Nephron (organoid): Measurements from ENCODE around the gene TTC16.
A peak's percentile ranks its signal among the peaks of the same experiment; 100 is the strongest.
"Not testable (repeated sequence)": the region's sequence is repeated elsewhere in the genome, so short reads cannot be mapped to it uniquely, and the experiment has no call there.

Experiments used
- H3K27ac Mint-ChIP-seq, 3 experiments: 2 replicates each; pipeline ENCODE4 v1.8.0; 2020; ENCODE audit warnings: mixed read lengths in 3 of 3, mild to moderate bottlenecking in 2 of 3, moderate library complexity in 1 of 3
- H3K27me3 Mint-ChIP-seq: 2 replicates; pipeline ENCODE4 v1.8.0; 2021; ENCODE audit warnings: low read depth, mild to moderate bottlenecking, moderate library complexity, mixed read lengths
- H3K36me3 Mint-ChIP-seq: 2 replicates; pipeline ENCODE4 v1.8.0; 2020; ENCODE audit warnings: low read depth, mixed read lengths
- H3K4me1 Mint-ChIP-seq: 2 replicates; pipeline ENCODE4 v1.8.0; 2020; ENCODE audit warnings: mixed read lengths
- H3K4me3 Mint-ChIP-seq, 3 experiments: 2 replicates each; pipeline ENCODE4 v1.8.0; 2020; ENCODE audit warnings: mild to moderate bottlenecking in 3 of 3, mixed read lengths in 3 of 3, moderate library complexity in 2 of 3
- H3K9me3 Mint-ChIP-seq: 2 replicates; pipeline ENCODE4 v1.8.0; 2020; ENCODE audit warnings: mixed read lengths
- TF ChIP-seq, protein P1 (sequence below), 3 experiments: fragments of 200-600 bp; sonication (generic); IDR thresholded peaks; one replicate each; pipeline ENCODE4 v1.5.0; 2021; ENCODE audit warnings: antibody characterized with exemption in 3 of 3; ENCODE audit not compliant: unreplicated experiment in 3 of 3

TTC16 gene

GRCh38 chr9:127753148-127753547 lies 37.3 kb downstream of the TTC16 start:
- Mint-ChIP-seq H3K27me3 (peaks cover 52% of the 10 kb centered on the region), H3K4me1 (peaks cover 5% of the 10 kb centered on the region), H3K36me3 (peaks cover 10% of the 10 kb centered on the region), H3K27ac (no peak overlapping the region), H3K4me3 (peak overlapping the region; percentile 32 to 72 (median 65)), H3K9me3 (no peaks in the 10 kb centered on the region)
- TF ChIP-seq, protein P1, sequence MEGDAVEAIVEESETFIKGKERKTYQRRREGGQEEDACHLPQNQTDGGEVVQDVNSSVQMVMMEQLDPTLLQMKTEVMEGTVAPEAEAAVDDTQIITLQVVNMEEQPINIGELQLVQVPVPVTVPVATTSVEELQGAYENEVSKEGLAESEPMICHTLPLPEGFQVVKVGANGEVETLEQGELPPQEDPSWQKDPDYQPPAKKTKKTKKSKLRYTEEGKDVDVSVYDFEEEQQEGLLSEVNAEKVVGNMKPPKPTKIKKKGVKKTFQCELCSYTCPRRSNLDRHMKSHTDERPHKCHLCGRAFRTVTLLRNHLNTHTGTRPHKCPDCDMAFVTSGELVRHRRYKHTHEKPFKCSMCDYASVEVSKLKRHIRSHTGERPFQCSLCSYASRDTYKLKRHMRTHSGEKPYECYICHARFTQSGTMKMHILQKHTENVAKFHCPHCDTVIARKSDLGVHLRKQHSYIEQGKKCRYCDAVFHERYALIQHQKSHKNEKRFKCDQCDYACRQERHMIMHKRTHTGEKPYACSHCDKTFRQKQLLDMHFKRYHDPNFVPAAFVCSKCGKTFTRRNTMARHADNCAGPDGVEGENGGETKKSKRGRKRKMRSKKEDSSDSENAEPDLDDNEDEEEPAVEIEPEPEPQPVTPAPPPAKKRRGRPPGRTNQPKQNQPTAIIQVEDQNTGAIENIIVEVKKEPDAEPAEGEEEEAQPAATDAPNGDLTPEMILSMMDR (IDR thresholded peaks at IDR 0.05; ENCODE audit: unreplicated experiment in 3 of 3): no peak

DNA sequence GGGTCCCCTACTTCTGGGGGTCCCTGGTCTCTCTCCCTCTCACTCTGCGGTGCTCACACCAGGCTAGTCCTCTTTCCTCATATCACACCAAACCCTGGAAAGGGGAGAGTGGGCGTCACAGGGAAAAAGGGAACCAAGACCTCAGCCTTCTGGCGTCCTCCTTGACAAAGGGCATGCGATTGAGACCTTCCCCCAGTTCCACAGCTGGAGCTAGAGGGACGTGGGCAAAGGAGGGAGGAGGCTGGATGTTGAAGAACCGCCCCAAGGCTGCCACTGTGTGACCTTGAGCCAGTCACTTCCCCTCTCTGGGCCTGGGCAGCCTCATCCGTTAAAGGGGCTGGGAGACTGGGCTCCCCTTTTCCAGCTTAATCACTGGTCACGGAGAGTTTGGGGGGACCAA lies 37.7 kb downstream of the TTC16 start:
- H3K4me1 Mint-ChIP-seq: peaks cover 5% of the 10 kb centered on the region
- TF ChIP-seq, protein P1 (IDR thresholded peaks at IDR 0.05; ENCODE audit: unreplicated experiment in 3 of 3): no peak
- H3K9me3 Mint-ChIP-seq: no peaks in the 10 kb centered on the region
- peaks cover 57% of the 10 kb centered on the region for H3K27me3 Mint-ChIP-seq
- no peak overlapping the region for H3K4me3 Mint-ChIP-seq
- H3K36me3 Mint-ChIP-seq: peaks cover 10% of the 10 kb centered on the region
- no peak overlapping the region for H3K27ac Mint-ChIP-seq

- Mint-ChIP-seq H3K27ac (no peak overlapping the region), H3K4me3 (peak overlapping the region in 1 of 3 experiments; percentile 65), H3K36me3 (peaks cover 10% of the 10 kb centered on the region), H3K9me3 (no peaks in the 10 kb centered on the region), H3K27me3 (peaks cover 60% of the 10 kb centered on the region), H3K4me1 (peaks cover 5% of the 10 kb centered on the region)
- TF ChIP-seq, protein P1 (IDR thresholded peaks at IDR 0.05; ENCODE audit: unreplicated experiment in 3 of 3): no peak
Observed at GRCh38 chr9:127754099-127755060, 38.5 kb downstream of the TTC16 start.

DNA sequence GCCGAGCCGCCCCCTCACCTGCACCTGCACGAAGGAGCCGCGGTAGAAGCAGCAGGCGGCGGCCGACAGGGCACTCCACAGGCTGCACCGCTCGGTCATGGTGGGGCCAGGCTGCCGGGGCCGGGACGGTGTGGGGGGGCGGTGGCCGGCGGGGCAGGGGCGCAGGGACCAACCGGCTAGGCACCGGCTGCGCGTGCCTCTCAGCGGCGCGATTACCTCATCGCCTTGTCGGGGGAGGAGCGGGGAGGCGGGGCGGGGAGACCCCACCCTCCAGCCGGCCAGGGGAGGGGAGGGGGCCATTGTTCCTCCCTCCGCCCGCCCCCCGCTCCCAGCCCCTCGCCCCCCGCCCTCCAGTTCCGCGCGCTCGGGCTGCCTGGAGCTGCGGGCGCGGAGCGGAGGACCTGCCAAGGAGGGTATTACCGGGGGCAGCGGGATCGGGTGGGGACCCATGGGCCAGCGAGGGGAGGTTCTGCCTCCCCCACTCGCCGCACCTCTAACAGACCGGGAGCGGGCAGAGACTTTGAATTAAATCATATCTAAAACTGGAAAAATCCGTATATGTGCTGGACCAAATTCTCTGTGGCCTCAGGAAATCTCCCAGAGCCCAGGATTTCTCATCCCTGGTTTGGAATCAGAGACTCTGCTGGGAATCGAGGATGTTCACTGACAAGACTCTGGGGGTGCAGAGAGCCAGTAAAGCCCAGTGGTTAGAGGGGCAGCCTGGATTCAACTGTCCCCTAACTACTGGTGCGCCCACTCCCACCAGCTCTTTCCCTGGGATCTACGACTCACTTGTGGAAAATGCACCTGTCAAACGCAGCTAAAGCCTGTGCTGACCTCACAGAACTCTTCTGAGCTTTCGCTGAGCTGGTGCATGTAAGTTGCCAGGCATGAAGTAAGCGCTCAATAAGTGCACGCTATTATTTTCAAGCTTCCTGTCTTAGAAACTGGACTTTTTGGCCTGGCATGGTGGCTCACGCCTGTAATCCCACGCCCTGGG lies 39.5 kb downstream of the TTC16 start:
- peaks cover 8% of the 10 kb centered on the region for H3K36me3 Mint-ChIP-seq
- H3K4me3 Mint-ChIP-seq: peak overlapping the region in 2 of 3 experiments; percentile 32 to 47
- H3K27ac Mint-ChIP-seq: no peak overlapping the region
- H3K9me3 Mint-ChIP-seq: no peaks in the 10 kb centered on the region
- H3K27me3 Mint-ChIP-seq: peaks cover 60% of the 10 kb centered on the region
- peaks cover 5% of the 10 kb centered on the region for H3K4me1 Mint-ChIP-seq
- TF ChIP-seq, protein P1 (IDR thresholded peaks at IDR 0.05; ENCODE audit: unreplicated experiment in 3 of 3): no peak

DNA sequence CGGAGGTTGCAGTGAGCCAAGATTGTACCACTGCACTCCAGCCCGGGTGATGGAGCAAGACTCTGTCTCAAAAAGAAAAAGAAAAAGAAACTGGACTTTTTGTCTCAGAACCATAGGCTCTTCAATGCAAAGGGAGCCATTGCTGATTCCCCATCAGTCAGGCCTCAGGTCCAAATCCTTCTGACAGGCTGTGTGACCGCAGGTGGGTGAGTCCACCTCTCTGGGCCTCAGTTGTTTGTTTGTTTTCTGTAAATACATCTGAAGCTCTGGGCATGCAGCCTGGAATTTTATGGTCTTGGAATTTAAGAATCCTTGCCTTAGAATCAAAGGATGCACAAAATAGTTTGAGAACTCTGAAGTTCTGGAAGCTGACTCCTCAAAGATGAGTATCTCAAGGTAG lies 40.4 kb downstream of the TTC16 start:
- peaks cover 62% of the 10 kb centered on the region for H3K27me3 Mint-ChIP-seq
- TF ChIP-seq, protein P1 (IDR thresholded peaks at IDR 0.05; ENCODE audit: unreplicated experiment in 3 of 3): no peak
- no peak overlapping the region for H3K27ac Mint-ChIP-seq
- peaks cover 5% of the 10 kb centered on the region for H3K4me1 Mint-ChIP-seq
- H3K36me3 Mint-ChIP-seq: peaks cover 5% of the 10 kb centered on the region
- no peaks in the 10 kb centered on the region for H3K9me3 Mint-ChIP-seq
- no peak overlapping the region for H3K4me3 Mint-ChIP-seq

GRCh38 chr9:127756776-127757175 lies 40.9 kb downstream of the TTC16 start:
- peaks cover 58% of the 10 kb centered on the region for H3K27me3 Mint-ChIP-seq
- H3K36me3 Mint-ChIP-seq, H3K4me1 Mint-ChIP-seq, H3K4me3 Mint-ChIP-seq, H3K27ac Mint-ChIP-seq, H3K9me3 Mint-ChIP-seq: not testable (repeated sequence)
